HG03439 (cell line): Measurements from ENCODE around the gene DYNC1LI2.
"Not testable (repeated sequence)": the region's sequence is repeated elsewhere in the genome, so short reads cannot be mapped to it uniquely, and the experiment has no call there.

Experiments used
- ATAC-seq: cut with Tn5 transposase; IDR thresholded peaks from one replicate; pipeline ENCODE4 v1.9.1; 2021; ENCODE audit warnings: mild to moderate bottlenecking, moderate library complexity; ENCODE audit not compliant: unreplicated experiment

Gene DYNC1LI2

DNA sequence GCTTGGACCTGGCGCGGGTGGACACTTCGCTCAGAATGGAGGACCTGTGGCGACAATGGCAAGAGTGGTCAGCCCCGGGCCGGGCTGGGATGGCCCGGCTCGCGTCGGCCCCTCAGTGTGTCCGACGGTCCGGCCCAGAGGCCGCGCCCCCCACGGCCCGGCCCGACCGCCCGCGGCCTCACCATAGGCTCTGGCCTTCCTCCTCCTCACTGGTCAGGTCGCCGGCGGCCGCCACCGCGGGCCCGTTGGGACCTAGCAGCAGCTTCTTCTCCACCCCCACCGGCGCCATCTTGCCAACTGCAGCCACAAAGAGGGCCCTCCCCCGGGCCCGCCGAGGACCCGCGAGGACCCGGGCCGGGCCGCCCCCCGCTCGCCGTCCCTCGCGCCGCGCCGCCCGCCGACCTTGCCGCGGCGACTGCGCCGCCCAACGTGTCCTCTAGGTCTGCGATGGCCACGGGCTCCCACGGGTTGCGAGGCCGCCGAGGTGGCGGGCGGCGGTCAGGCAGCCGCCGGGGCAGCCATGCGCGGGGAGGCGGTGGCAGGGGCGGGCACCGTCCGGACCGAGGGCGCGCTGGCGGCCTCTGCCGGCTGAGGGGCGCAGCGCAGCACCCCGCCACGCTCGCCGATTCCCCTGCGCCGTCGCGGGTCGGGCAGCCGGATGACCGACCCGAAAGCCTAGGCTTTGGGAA, at the start of gene DYNC1LI2:
Gene DYNC1LI2, minus strand, starts transcription at position 307 of the 689 bp plus-strand sequence. Its CDS starts 18 bp downstream, at position 289.
- ATAC-seq: peak; percentile 89

DNA sequence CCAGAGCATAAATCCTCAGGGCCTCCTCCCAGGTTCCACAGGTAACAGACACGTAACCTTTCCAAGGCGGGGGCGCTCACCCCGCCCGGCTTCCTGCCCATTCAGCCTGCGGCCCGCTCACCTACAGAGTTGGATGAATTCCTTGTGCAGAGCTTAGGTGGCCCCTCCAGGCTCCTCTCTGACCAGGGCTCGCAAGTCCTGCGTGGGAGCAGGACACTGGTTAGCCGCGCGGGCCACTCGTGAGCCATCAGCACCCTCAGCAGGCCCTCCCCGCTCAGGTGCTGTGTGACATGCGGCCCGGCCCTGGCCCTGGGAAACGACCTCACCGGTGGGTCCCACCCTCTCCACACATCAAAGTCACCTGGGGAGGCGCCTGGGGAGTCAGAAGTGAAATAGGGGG, 49.4 kb upstream of the DYNC1LI2 start:
- ATAC-seq: no peak

DNA sequence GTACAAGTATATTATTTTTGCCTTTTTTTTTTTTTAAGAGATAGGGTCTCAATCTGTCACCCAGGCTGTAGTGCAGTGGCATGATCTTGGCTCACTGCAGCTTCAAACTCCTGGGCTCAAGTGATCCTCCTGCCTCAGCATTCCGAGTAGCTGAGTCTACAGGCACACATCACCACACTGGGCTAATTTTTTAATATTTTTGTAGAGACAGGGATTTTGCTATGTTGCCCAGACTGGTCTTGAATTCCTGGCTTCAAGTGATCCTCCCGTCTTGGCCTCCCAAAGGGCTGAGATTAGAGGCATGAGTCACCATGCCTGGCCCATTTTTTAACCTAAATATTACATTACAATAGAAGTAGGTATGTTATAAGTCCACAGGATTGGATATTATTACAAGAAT, 46.8 kb upstream of the DYNC1LI2 start:
- no peak for ATAC-seq

DNA sequence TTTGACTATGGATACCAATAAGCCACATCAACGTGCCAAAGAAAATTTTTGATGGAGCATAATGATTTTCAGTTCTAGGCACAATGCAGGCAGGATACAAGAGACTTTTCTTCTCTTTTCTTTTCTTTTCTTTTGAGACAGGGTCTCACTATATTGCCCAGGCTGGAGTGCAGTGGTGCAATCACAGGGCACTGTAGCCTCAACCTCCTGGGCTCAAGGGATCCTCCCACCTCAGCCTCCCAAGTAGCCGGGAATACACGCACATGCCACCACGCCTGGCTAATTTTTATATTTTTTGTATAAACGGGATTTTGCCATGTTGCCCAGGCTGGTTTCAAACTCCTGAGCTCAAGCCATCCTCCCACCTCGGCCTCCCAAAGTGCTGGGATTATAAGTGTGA, 42.6 kb upstream of the DYNC1LI2 start:
- ATAC-seq: not testable (repeated sequence)

DNA sequence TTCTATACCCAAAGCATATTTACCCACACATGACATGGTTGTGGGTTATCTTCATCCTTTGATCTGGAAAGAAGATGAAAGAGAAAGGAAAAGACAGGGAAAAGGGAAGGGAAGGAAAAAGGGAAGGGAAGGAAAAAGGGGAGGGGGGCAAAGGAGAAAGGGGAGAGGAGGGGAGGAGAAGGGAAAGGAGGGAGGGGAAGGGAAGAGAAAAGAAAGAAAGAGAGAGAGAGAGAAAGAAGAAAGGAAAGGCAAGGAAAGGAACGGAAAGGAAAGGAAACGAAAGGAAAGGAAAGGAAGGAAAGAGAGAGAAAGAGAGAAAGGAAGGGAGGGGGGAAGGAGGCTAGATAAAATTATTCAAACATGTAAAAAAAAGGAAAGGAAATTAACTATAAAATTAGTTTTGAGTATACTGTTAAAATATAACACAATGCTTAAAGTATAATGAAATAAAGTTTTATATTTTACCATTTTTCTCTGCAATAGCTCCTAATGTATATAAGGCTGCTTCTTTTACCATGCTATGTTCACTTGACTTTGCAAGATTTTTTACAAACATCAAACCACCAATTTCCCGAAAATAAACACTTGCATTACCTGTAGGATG, 38.8 kb upstream of the DYNC1LI2 start:
- ATAC-seq: no peak

DNA sequence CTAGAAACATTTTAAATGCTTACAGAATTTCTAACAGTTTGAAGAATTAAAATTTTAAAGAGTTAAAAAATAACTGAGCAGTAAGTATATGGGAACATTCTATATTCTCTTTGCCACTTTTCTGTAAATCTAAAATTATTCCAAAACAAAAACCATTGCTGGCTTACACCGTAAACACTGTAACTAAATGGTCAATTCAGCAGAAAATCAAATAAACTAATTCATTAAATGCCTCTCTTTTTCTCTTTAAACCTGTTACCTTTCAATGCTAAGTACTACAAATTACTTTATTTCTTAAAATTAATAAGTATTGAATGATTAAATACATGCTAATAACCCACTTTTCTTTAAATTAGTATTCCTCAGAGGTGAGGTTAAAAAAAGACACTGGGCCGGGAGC, 36.0 kb upstream of the DYNC1LI2 start:
- ATAC-seq: no peak

DNA sequence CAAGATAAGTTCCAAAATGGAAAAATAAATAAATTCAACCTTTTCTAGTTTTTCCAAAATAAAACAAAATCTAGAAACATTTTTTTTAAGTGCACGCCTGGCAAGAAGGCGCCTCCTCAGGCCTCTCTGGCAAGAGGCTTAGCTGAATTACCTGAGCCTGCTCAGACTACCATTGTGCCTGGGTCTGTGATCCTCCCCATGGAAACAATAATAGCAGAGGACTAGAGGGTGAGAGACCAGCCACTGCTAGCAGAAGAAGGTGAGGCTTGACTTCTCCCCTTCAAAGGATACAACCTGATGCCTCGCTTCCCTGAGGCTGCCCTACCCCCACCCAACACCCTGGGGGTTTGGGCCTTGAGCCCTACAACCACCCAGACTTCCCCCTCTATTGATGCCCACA, 35.1 kb upstream of the DYNC1LI2 start:
- no peak for ATAC-seq

DNA sequence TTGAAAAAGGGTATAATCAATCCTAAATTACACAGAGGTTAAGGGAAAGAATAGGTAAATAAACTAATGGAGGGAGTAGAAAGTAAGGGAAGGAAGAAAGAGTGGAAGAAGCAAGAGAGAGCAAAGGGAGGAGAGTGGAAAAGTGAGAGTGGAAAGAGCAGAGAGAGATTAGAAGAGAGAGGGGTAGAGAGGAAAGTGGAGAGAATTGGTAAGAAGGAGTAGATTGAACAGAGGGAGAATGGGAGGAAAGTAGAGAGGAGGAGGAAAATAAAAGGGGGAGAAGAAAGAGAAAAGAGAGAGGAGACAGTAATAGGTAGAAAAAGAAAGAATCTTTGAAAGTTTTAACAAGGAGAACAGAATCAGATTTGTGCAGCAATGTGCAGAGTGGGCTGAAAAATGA, 25.0 kb upstream of the DYNC1LI2 start:
- no peak for ATAC-seq

DNA sequence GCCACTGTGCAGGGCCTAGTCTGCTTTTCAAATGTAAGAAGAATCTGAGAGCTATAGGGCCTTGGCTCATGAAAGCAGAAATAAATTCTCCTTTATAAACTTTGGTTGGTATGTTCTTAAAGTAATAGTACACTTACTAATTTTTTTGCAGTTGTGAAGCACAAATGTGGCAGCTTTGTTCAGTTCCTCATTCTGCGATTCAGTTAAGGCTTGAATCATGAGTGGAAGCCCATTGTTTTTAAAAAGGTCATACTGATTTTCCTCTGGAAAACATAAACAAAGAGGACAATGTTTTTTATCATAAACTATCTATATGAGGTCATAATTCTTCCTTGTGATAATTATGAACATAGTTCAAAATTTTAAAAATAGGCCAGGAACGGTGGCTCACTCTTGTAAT, 23.6 kb upstream of the DYNC1LI2 start:
- ATAC-seq: no peak

DNA sequence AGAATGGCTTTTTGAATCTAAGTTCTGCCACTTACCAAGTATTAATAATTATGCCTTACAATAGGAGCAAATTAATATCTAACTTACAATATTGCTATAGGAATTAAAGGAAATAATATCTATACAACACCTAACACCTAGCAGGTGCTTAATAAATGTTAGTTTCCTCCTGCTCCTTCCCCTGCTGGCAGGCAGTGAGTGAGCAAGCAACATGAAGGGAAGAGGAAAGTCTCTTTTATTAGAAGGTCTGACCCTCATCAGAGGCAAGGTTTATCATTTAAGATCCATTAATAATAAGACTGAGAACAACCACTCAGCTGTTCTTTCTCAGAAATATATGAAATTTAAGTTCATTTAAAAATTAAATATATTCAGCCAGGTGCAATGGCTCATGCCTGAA, 6.7 kb upstream of the DYNC1LI2 start:
- ATAC-seq: no peak

DNA sequence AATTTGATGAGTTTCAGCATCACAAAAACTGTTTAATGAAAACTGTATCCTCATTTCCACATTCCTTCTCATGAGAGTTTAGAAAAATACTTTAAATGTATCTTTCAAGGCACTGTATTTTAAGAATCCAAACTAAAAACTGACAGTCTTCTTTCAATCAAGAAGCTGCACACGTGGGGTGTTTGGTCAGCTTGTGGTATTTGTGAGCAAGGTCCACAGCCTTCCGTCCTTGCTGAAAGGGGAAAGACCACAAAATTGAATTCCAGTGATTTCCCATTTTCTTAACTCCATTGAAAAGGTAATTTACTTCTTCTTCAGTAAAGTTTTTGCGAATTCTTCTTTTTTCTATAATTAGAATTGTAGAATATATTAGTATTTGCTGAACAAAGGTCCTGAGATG, 3.4 kb upstream of the DYNC1LI2 start:
- no peak for ATAC-seq

DNA sequence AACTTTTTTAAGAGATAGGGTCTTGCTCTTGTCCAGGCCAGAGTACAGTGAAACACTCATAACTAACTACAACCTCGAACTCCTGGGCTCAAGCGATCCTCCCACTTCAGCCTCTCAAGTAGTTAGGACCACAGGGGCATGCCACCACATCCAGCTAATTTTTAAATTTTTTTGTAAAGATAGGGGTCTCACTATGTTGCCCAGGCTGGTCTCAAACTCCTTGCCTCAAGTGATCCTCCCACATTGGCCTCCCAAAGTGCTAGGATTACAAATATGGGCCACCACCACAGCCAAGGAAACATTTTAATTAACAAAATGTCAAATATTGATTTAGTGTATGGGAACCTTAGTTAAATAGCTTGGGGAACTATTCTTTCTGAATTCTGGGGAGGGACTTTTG, 2.8 kb upstream of the DYNC1LI2 start:
- no peak for ATAC-seq

DNA sequence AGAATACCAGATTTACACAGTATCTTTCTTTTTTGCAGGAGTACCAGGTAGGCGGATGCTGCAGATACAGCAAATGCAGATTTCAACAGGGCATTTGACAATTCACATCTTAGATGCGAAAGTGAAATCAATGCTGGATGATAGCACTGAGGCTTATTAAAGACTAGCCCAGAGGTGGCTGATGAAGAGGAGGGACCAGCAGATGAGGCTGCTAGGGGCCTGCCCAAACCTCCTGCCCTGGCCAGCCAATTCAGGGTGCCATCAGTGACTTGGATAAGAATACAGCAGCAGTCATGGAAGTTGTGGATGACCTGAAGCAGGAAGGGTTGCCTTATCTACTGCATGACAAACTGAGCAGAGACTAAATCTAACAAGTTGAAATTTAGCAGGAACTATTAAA, 1.5 kb upstream of the DYNC1LI2 start:
- no peak for ATAC-seq

DNA sequence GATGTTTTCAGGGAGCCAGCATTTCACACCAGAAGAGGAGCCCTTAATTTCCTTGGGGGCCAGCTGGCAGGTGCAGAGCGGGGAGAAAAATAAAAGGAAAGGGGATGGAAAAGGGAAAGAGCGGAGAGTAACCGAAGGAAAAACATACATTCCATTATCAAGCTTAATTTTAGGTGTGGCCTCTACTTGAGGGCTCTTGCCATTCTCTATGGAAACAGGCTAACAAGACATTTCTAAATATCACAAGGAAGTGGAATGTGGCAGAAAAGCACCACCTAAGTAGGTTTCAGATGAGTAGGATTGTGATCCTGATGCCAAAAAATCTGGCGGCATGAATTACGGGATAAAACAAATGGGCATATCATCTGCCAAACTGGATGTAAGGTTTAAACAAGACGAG, 970 bp upstream of the DYNC1LI2 start:
- no peak for ATAC-seq

DNA sequence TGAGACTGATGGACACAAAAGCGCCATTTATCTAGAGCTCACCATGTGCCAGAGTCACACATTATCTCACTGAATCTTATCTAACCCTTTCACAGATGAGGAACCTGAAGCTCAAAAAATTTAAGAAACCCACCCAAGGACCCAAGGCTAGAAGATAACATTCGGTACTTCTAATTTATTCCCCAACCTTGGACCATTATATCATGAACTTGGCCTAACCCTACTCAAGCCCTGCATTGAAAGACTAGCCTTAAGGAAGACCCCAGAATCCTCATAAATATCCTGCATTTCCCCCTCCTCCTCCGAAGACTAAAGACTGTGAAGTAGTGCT, 548 bp upstream of the DYNC1LI2 start:
- ATAC-seq: no peak

DNA sequence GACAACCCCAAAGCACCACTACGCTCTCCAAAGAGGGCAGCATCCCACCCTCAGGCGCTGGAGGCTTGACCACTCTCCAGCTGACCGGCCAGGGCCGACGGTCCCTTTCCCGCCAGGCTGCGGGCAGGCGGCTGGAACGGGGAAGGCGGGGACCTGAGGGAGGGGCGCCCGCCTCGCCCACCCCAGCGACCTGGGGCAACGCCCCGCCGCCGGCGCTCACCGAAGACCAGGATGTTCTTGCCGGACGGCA, 431 bp downstream of the DYNC1LI2 start:
- no peak for ATAC-seq

DNA sequence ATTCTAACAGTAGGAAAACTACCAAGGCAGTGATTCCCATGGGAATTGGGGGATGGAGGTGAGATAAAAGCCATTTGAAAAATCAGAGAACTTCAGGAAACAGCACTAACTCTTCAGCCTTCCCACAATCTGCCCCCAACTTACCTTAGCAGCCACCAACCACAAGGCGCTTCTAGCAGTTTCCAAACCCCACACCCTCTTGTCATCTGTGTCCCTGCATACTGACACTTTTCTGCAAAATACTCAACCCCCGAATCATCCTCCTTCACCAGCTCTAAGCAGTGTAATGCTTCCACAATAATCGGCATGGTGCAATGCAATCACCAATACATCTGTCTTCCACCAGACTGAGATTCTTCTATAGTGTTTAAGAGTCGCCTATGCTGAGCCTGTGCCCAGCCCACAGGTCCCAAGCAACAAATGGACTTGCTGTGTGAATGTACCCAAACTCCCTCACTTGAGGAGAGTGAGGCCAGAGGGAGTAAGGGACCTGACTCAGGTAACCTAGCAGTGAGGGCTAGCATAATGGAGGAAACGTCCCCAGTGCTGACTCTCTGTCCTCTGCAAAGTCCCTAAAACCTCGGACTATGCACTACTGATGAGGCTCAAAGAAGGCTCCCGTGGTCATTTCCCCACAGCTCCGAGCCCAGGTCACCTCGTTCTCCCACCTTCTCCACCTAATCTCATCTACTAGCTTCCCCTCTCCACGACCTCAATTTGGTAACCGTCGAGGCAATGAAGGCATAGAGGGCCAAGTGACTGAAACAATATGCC, 943 bp downstream of the DYNC1LI2 start:
- no peak for ATAC-seq

DNA sequence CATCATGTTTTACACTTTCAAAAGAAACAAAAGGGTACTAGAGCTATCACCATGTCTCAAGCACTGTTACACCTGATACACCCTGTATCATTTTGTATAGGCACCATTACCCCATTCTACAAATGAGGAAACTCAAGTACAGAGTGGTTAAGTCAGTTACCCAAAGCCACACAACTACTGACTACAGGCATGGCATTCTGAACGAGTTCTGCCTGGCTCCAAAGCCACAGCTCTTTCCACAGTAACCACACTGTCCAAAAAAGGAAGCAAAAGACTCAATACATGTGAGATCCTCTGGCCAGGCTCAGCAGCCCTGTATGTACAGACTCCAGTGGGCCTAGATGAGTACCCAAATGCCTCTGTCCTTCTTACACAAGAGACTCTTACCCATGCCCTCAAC, 4.7 kb downstream of the DYNC1LI2 start:
- no peak for ATAC-seq

DNA sequence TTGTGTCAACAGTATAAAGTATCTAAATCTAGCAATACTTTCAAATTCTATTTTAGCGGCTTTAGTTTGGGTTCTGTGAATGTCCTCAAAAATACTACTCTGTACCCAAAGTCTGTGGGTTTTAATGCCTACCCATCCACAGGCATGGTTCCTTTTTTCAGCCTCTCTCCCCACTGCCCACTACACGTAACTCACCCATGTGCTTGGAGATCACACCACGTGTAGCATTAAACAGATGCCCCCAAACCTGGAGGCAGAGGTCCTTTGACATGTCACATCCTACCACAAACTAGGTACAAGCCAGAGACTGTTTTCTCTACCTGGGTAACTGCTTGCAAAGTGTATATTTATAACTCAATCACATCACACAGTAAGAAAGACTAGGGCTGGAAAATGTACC, 5.4 kb downstream of the DYNC1LI2 start:
- no peak for ATAC-seq

DNA sequence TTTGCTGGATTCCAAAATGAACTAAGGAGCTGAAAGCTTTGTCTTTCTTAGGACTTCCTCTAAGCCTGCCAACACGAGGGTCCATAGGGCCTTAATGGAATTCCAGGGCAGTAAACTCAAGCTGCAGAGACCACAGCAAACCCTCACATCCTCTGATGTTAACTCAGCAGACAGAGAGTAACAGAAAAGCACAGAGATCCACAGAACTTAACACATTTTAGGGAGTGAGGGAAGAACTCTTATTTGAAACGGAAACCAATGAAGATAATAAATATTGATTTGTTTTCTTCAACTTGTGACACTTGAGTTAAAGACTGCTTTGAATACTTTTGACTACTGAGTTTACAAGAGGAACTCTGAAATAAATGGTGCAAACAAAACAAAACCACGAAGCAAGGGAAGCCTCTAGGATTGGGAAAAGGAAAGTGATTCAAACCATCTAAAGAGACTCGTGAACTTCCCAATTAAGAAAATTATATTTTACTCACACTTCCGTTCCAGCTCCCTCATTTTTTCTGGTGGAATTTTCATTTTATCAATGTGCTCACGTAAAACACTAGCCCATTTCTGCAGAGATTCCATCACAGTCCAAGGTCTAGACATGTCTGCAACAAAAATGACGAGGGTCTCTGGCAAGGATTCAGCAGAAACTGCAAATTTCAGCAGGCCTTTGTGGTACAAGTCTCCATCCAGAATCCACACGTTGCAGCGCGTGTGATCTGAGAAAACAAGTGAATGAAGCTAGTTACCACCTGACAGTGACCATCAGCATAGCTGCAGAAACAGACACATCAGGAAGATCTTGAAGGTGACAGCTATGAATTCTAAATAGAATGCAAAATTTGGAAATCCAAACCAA, 9.2 kb downstream of the DYNC1LI2 start:
- ATAC-seq: no peak

DNA sequence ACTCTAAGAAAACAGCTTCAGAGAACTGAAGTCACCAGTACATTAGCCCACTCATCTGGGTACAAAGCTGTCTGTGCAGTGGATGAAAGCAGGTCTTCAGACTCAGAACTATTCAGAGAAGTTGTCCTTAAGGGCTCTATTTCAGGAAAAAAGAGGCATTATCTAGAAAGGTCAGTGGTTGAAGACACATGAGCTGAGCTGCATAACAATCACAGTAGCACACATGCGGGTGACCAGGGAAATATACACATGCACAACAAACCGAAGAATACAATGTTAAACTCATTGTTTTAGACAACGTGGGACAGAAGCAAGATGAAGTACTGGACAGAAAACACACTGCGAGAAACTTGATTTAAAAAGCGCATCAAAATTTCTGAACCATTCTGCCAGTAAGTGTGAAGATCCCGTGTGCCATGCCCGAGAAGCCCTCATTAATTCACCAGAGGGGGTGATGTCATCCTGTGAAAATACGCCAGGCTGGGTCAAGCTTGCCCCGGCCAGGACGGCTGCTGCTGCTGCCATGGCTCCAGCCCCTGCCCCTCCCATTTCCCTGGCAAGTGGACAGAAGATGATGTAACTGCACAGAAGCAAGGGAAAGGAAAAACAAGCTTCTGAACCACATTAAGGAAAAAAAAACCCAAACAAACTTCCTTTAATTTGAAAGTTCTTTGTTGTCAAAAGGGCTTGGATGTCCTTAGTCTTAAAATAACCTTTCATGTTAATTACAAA, 10.1 kb downstream of the DYNC1LI2 start:
- ATAC-seq: no peak
